Measurements from ENCODE around the gene PADI2. TPM values are rescaled to one million over a fixed set of nuclear protein-coding genes. Genes with fewer than 3 reads are reported as not detected.

PADI2 gene
- total RNA-seq, 1 donor from 2014 or later: 3.5 TPM

DNA sequence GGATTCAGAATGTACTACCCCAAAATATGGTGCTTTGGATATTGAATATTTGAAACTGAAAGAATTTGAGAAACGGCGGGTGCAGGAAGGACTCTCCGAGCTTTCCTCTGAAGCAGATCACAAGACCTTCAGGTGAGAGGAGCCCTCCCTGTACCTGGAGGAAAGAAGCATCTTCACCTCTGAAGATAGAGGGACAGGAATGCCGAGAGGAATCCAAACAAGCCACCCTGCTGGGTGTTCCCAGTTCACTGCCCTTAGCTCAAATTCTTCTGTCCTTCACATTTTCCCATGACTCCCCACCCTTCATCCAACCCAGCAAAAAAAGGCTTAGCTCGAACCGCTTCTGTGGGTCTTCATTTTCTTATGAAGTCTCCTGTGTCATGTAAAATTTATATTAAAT lies 18.2 kb upstream of the PADI2 start:
- Mint-ChIP-seq H3K4me3 (no peak overlapping the region), H3K27me3 (peaks cover 7% of the 10 kb centered on the region), H3K4me1 (ENCODE audit: unreplicated experiment) (peaks cover 4% of the 10 kb centered on the region), H3K27ac (no peak overlapping the region), H3K36me3 (no peaks in the 10 kb centered on the region), H3K9me3 (no peaks in the 10 kb centered on the region)
- DNase-seq (ENCODE audit: extremely low spot score, unreplicated experiment): no peak
- TF ChIP-seq CTCF (conservative IDR thresholded peaks at IDR 0.05): no peak

GRCh38 chr1:17136936-17137335 lies 17.7 kb upstream of the PADI2 start:
- TF ChIP-seq CTCF (conservative IDR thresholded peaks at IDR 0.05): no peak
- H3K4me1 Mint-ChIP-seq (ENCODE audit: unreplicated experiment): peaks cover 4% of the 10 kb centered on the region
- no peak overlapping the region for H3K4me3 Mint-ChIP-seq

GRCh38 chr1:17136145-17136544 lies 16.9 kb upstream of the PADI2 start:
- H3K27ac Mint-ChIP-seq: no peak overlapping the region
- DNase-seq (ENCODE audit: extremely low spot score, unreplicated experiment): no peak
- H3K4me3 Mint-ChIP-seq: no peak overlapping the region
- H3K4me1 Mint-ChIP-seq (ENCODE audit: unreplicated experiment): peaks cover 4% of the 10 kb centered on the region
- H3K36me3 Mint-ChIP-seq: no peaks in the 10 kb centered on the region
- TF ChIP-seq CTCF (conservative IDR thresholded peaks at IDR 0.05): no peak
- peaks cover 7% of the 10 kb centered on the region for H3K27me3 Mint-ChIP-seq
- H3K9me3 Mint-ChIP-seq: no peaks in the 10 kb centered on the region

More at GRCh38 chr1:17136936-17137335, 17.7 kb upstream of the PADI2 start:
- Mint-ChIP-seq H3K36me3 (no peaks in the 10 kb centered on the region), H3K27ac (no peak overlapping the region), H3K27me3 (peaks cover 7% of the 10 kb centered on the region), H3K9me3 (no peaks in the 10 kb centered on the region)
- DNase-seq (ENCODE audit: extremely low spot score, unreplicated experiment): no peak

DNA sequence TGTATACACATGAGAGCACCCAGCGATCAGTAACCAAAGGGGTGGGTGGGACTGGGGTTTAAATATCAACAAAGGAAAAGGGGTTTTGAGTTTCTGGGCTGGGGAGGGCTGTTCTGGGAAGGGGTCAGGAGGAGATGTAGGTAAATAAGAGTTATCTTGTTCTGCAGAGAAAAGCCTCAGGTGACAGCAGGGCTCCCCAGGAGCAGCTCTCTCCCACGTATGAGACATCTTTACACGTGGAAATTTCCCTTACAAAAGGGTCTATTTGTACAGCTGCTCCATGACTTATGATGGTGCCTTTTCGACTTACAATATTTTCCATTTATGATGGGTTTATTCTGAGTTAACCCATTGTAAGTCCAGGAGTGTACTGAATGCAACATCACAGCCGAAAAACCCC lies 16.3 kb upstream of the PADI2 start:
- TF ChIP-seq CTCF (conservative IDR thresholded peaks at IDR 0.05): no peak
- Mint-ChIP-seq H3K4me1 (ENCODE audit: unreplicated experiment) (peaks cover 4% of the 10 kb centered on the region), H3K9me3 (no peaks in the 10 kb centered on the region)

GRCh38 chr1:17134724-17135123 lies 15.5 kb upstream of the PADI2 start:
- H3K27me3 Mint-ChIP-seq: peaks cover 7% of the 10 kb centered on the region
- no peaks in the 10 kb centered on the region for H3K9me3 Mint-ChIP-seq
- no peaks in the 10 kb centered on the region for H3K36me3 Mint-ChIP-seq
- H3K27ac Mint-ChIP-seq: no peak overlapping the region
- no peak for DNase-seq (ENCODE audit: extremely low spot score, unreplicated experiment)
- H3K4me1 Mint-ChIP-seq (ENCODE audit: unreplicated experiment): peaks cover 4% of the 10 kb centered on the region
- H3K4me3 Mint-ChIP-seq: no peak overlapping the region
- no peak for TF ChIP-seq CTCF (conservative IDR thresholded peaks at IDR 0.05)

More for the DNA sequence above, 16.3 kb upstream of the PADI2 start:
- Mint-ChIP-seq H3K36me3 (no peaks in the 10 kb centered on the region), H3K4me3 (no peak overlapping the region), H3K27ac (no peak overlapping the region), H3K27me3 (peaks cover 7% of the 10 kb centered on the region)
- no peak for DNase-seq (ENCODE audit: extremely low spot score, unreplicated experiment)

- Mint-ChIP-seq H3K4me3 (no peak overlapping the region), H3K9me3 (no peaks in the 10 kb centered on the region), H3K27ac (no peak overlapping the region), H3K36me3 (no peaks in the 10 kb centered on the region), H3K27me3 (peaks cover 7% of the 10 kb centered on the region), H3K4me1 (ENCODE audit: unreplicated experiment) (peaks cover 4% of the 10 kb centered on the region)
- no peak for TF ChIP-seq CTCF (conservative IDR thresholded peaks at IDR 0.05)
- no peak for DNase-seq (ENCODE audit: extremely low spot score, unreplicated experiment)
These were observed 14.8 kb upstream of the PADI2 start for GRCh38 chr1:17134034-17134433.
